Hematopoietic multipotent progenitor cell treated with erythropoietin and hydrocortisone succinate and interleukin-3 and kit ligand, for 15 days (in vitro differentiated cells): ENCODE results near the gene TSHZ2.
"Not testable (repeated sequence)": the region's sequence is repeated elsewhere in the genome, so short reads cannot be mapped to it uniquely, and the experiment has no call there.

Experiments used
- DNase-seq: peaks from one replicate; pipeline ENCODE4 v3.0.0-alpha.2; 2015; ENCODE audit warnings: low spot score

The TSHZ2 gene

GRCh38 chr20:53320701-53321100 is 348.5 kb downstream of the TSHZ2 start:
- no peak for DNase-seq

- no peak for DNase-seq
Measured at GRCh38 chr20:53321596-53321995, 349.4 kb downstream of the TSHZ2 start.

- no peak for DNase-seq
Measured at GRCh38 chr20:53322651-53323050, 350.5 kb downstream of the TSHZ2 start.

- DNase-seq = not testable (repeated sequence)
Measured at GRCh38 chr20:53323460-53323859, 351.3 kb downstream of the TSHZ2 start.

- DNase-seq = no peak
Measured at GRCh38 chr20:53324816-53325215, 352.7 kb downstream of the TSHZ2 start.

GRCh38 chr20:53328961-53329360 is 356.8 kb downstream of the TSHZ2 start:
- no peak for DNase-seq

GRCh38 chr20:53329781-53330180 is 357.6 kb downstream of the TSHZ2 start:
- no peak for DNase-seq

- DNase-seq = no peak
Measured at GRCh38 chr20:53330601-53331140, 358.5 kb downstream of the TSHZ2 start.

- no peak for DNase-seq
Measured at GRCh38 chr20:53331151-53331973, 359.2 kb downstream of the TSHZ2 start.

- DNase-seq = no peak
Measured at GRCh38 chr20:53332022-53332837, 360.1 kb downstream of the TSHZ2 start.

GRCh38 chr20:53334861-53335260 is 362.7 kb downstream of the TSHZ2 start:
- no peak for DNase-seq

GRCh38 chr20:53335555-53335954 is 363.4 kb downstream of the TSHZ2 start:
- no peak for DNase-seq

- no peak for DNase-seq
Measured at GRCh38 chr20:53336892-53337291, 364.7 kb downstream of the TSHZ2 start.

- no peak for DNase-seq
Measured at GRCh38 chr20:53337390-53338101, 365.4 kb downstream of the TSHZ2 start.

- no peak for DNase-seq
Measured at GRCh38 chr20:53338716-53339115, 366.6 kb downstream of the TSHZ2 start.

GRCh38 chr20:53342429-53342828 is 370.3 kb downstream of the TSHZ2 start:
- no peak for DNase-seq

GRCh38 chr20:53343448-53343847 is 371.3 kb downstream of the TSHZ2 start:
- no peak for DNase-seq

- DNase-seq = no peak
Measured at GRCh38 chr20:53344891-53345290, 372.7 kb downstream of the TSHZ2 start.

- no peak for DNase-seq
Measured at GRCh38 chr20:53345536-53346334, 373.6 kb downstream of the TSHZ2 start.

- no peak for DNase-seq
Measured at GRCh38 chr20:53346335-53346648, 374.1 kb downstream of the TSHZ2 start.

GRCh38 chr20:53349730-53350129 is 377.6 kb downstream of the TSHZ2 start:
- no peak for DNase-seq
